ENCODE measurements around the gene GPR171. TPM values are rescaled to one million over a fixed set of nuclear protein-coding genes. Genes with fewer than 3 reads are reported as not detected.
"Not testable (repeated sequence)": the region's sequence is repeated elsewhere in the genome, so short reads cannot be mapped to it uniquely, and the experiment has no call there.

Gene GPR171
- total RNA-seq, 2 experiments from 2014 or later, result 84.9 to 111 TPM

- ChIA-PET CTCF (interaction anchor here (0.8 to 1.2 kb wide), 3 partner anchors 10 to 33 kb away, joined by 3 to 4 read pairs (median 3); no protein-coding TSS in a partner anchor), POLR2A (no interaction called here)
- intact Hi-C loops (cut with DNase I, micrococcal nuclease), result no loop called here
- no peak overlapping the region for H3K27ac Mint-ChIP-seq
- DNase-seq, result no peak
- no peaks in the 10 kb centered on the region for H3K36me3 Mint-ChIP-seq (ENCODE audit: low read depth)
- no peak overlapping the region for H3K4me3 Mint-ChIP-seq
- no peak for ATAC-seq
- H3K9me3 Mint-ChIP-seq (ENCODE audit: low read depth), result no peaks in the 10 kb centered on the region
- H3K4me1 Mint-ChIP-seq, result peaks cover 15% of the 10 kb centered on the region
- no peaks in the 10 kb centered on the region for H3K27me3 Mint-ChIP-seq
Measured at GRCh38 chr3:151178208-151178845, 24.7 kb downstream of the GPR171 start.

GRCh38 chr3:151175952-151176351, 27.1 kb downstream of the GPR171 start:
- peaks cover 22% of the 10 kb centered on the region for H3K4me1 Mint-ChIP-seq
- ChIA-PET CTCF (no interaction called here), POLR2A (no interaction called here)
- H3K4me3 Mint-ChIP-seq, result no peak overlapping the region
- H3K36me3 Mint-ChIP-seq (ENCODE audit: low read depth), result no peaks in the 10 kb centered on the region
- H3K9me3 Mint-ChIP-seq (ENCODE audit: low read depth), result no peaks in the 10 kb centered on the region
- no peak overlapping the region for H3K27ac Mint-ChIP-seq
- H3K27me3 Mint-ChIP-seq, result no peaks in the 10 kb centered on the region
- DNase-seq, result no peak
- intact Hi-C loops (cut with DNase I, micrococcal nuclease), result no loop called here
- ATAC-seq, result no peak

GRCh38 chr3:151174351-151174750, 28.7 kb downstream of the GPR171 start:
- Mint-ChIP-seq H3K27ac (no peak overlapping the region), H3K9me3 (ENCODE audit: low read depth) (no peaks in the 10 kb centered on the region), H3K4me3 (no peak overlapping the region), H3K4me1 (peaks cover 34% of the 10 kb centered on the region), H3K36me3 (ENCODE audit: low read depth) (no peaks in the 10 kb centered on the region), H3K27me3 (no peaks in the 10 kb centered on the region)
- DNase-seq, result no peak
- intact Hi-C loops (cut with DNase I, micrococcal nuclease), result no loop called here
- ATAC-seq, result no peak
- CTCF ChIA-PET, result interaction anchor here (0.8 to 1.4 kb wide), 2 partner anchors 51 to 56 kb away, joined by 3 to 6 read pairs; no protein-coding TSS in a partner anchor
- POLR2A ChIA-PET, result interaction anchor here (0.6 kb wide), 1 partner anchor 29 kb away, joined by 14 read pairs; the partner anchor contains the start of gene GPR171

GRCh38 chr3:151171145-151171757, 31.8 kb downstream of the GPR171 start:
- intact Hi-C loops (cut with DNase I, micrococcal nuclease), result loop anchor here (1.0 to 2.0 kb wide), 2 partner anchors 16 to 28 kb away; no protein-coding TSS in a partner anchor
- peak; percentile 64 for DNase-seq
- H3K27me3 Mint-ChIP-seq, result no peaks in the 10 kb centered on the region
- H3K27ac Mint-ChIP-seq, result peak overlapping the region; percentile 76
- H3K9me3 Mint-ChIP-seq (ENCODE audit: low read depth), result no peaks in the 10 kb centered on the region
- peak; percentile 82 for ATAC-seq
- peaks cover 44% of the 10 kb centered on the region for H3K4me1 Mint-ChIP-seq
- ChIA-PET CTCF (interaction anchor here (0.6 to 6.6 kb wide), 8 partner anchors 15 to 115 kb away, joined by 3 to 103 read pairs (median 4); partner anchors contain the start of gene P2RY14), POLR2A (interaction anchor here (0.6 to 1.0 kb wide), 2 partner anchors 20 to 133 kb away, joined by 3 read pairs; no protein-coding TSS in a partner anchor)
- H3K4me3 Mint-ChIP-seq, result peak overlapping the region; percentile 19
- H3K36me3 Mint-ChIP-seq (ENCODE audit: low read depth), result no peaks in the 10 kb centered on the region

GRCh38 chr3:151169948-151170679, 32.9 kb downstream of the GPR171 start:
- ATAC-seq, result peak; percentile 29
- ChIA-PET POLR2A (interaction anchor here (0.6 kb wide), 1 partner anchor 36 kb away, joined by 3 read pairs; no protein-coding TSS in a partner anchor), CTCF (interaction anchor here (0.7 to 6.6 kb wide), 7 partner anchors 48 to 156 kb away, joined by 3 to 103 read pairs (median 20); partner anchors contain the start of gene P2RY14)
- not testable (repeated sequence) for H3K27me3 Mint-ChIP-seq; H3K9me3 Mint-ChIP-seq (ENCODE audit: low read depth); H3K36me3 Mint-ChIP-seq (ENCODE audit: low read depth); H3K4me3 Mint-ChIP-seq
- peak; percentile 70 for DNase-seq
- Mint-ChIP-seq H3K4me1 (peaks cover 44% of the 10 kb centered on the region), H3K27ac (peak overlapping the region; percentile 76)
- intact Hi-C loops (cut with DNase I, micrococcal nuclease), result loop anchor here (2.0 to 10.0 kb wide), 7 partner anchors 17 to 745 kb away; partner anchors contain the start of genes GPR171 (in 1 of the 2), IGSF10 (in 1 of the 2) and P2RY13 (in 1 of the 2)

GRCh38 chr3:151169262-151169947, 33.6 kb downstream of the GPR171 start:
- POLR2A ChIA-PET, result no interaction called here
- intact Hi-C loops (cut with DNase I, micrococcal nuclease), result loop anchor here (2.0 to 10.0 kb wide), 6 partner anchors 33 to 745 kb away; partner anchors contain the start of genes GPR171 (in 1 of the 2), IGSF10 (in 1 of the 2) and P2RY13 (in 1 of the 2)
- DNase-seq (no peak), ATAC-seq (no peak)
- Mint-ChIP-seq H3K4me3 (no peak overlapping the region), H3K27ac (peak overlapping the region; percentile 70), H3K36me3 (ENCODE audit: low read depth) (no peaks in the 10 kb centered on the region), H3K4me1 (peaks cover 44% of the 10 kb centered on the region), H3K9me3 (ENCODE audit: low read depth) (no peaks in the 10 kb centered on the region), H3K27me3 (no peaks in the 10 kb centered on the region)
- CTCF ChIA-PET, result interaction anchor here (0.6 to 6.6 kb wide), 15 partner anchors 10 to 1518 kb away, joined by 3 to 103 read pairs (median 9); partner anchors contain the start of genes GPR171 and P2RY14

- H3K27ac Mint-ChIP-seq, result no peak overlapping the region
- peaks cover 44% of the 10 kb centered on the region for H3K4me1 Mint-ChIP-seq
- CTCF ChIA-PET, result interaction anchor here (0.6 to 6.6 kb wide), 53 partner anchors 9 to 1519 kb away, joined by 3 to 103 read pairs (median 4); partner anchors contain the start of genes GPR171, GPR87 and P2RY14
- intact Hi-C loops (cut with DNase I, micrococcal nuclease), result loop anchor here (1.0 to 10.0 kb wide), 11 partner anchors 34 to 746 kb away; partner anchors contain the start of genes GPR171 (in 2 of the 2), IGSF10 (in 1 of the 2) and P2RY13 (in 1 of the 2)
- H3K27me3 Mint-ChIP-seq, result no peaks in the 10 kb centered on the region
- POLR2A ChIA-PET, result interaction anchor here (0.6 to 0.7 kb wide), 2 partner anchors 136 to 314 kb away, joined by 4 read pairs; no protein-coding TSS in a partner anchor
- H3K9me3 Mint-ChIP-seq (ENCODE audit: low read depth), result no peaks in the 10 kb centered on the region
- no peaks in the 10 kb centered on the region for H3K36me3 Mint-ChIP-seq (ENCODE audit: low read depth)
- peak; percentile 64 for ATAC-seq
- DNase-seq, result peak; percentile 92
- no peak overlapping the region for H3K4me3 Mint-ChIP-seq
Measured at GRCh38 chr3:151168269-151169094, 34.5 kb downstream of the GPR171 start.

- POLR2A ChIA-PET, result no interaction called here
- H3K36me3 Mint-ChIP-seq (ENCODE audit: low read depth), result no peaks in the 10 kb centered on the region
- no peaks in the 10 kb centered on the region for H3K27me3 Mint-ChIP-seq
- ATAC-seq (no peak), DNase-seq (no peak)
- no peak overlapping the region for H3K4me3 Mint-ChIP-seq
- peaks cover 27% of the 10 kb centered on the region for H3K4me1 Mint-ChIP-seq
- no peaks in the 10 kb centered on the region for H3K9me3 Mint-ChIP-seq (ENCODE audit: low read depth)
- intact Hi-C loops (cut with DNase I, micrococcal nuclease), result loop anchor here (5.0 to 10.0 kb wide), 3 partner anchors 299 to 749 kb away; partner anchors contain the start of gene IGSF10 (in 1 of the 2)
- CTCF ChIA-PET, result interaction anchor here (0.9 to 5.7 kb wide), 4 partner anchors 19 to 120 kb away, joined by 3 to 62 read pairs (median 20); no protein-coding TSS in a partner anchor
- H3K27ac Mint-ChIP-seq, result no peak overlapping the region
Measured at GRCh38 chr3:151166161-151166560, 36.9 kb downstream of the GPR171 start.

- intact Hi-C loops (cut with DNase I, micrococcal nuclease), result loop anchor here (5.0 to 10.0 kb wide), 3 partner anchors 300 to 750 kb away; partner anchors contain the start of gene IGSF10 (in 1 of the 2)
- H3K27ac Mint-ChIP-seq, result no peak overlapping the region
- no peaks in the 10 kb centered on the region for H3K36me3 Mint-ChIP-seq (ENCODE audit: low read depth)
- peaks cover 17% of the 10 kb centered on the region for H3K4me1 Mint-ChIP-seq
- CTCF ChIA-PET, result interaction anchor here (0.7 kb wide), 1 partner anchor 117 kb away, joined by 3 read pairs; no protein-coding TSS in a partner anchor
- DNase-seq (no peak), ATAC-seq (no peak)
- no peak overlapping the region for H3K4me3 Mint-ChIP-seq
- peaks cover 2% of the 10 kb centered on the region for H3K27me3 Mint-ChIP-seq
- no peaks in the 10 kb centered on the region for H3K9me3 Mint-ChIP-seq (ENCODE audit: low read depth)
- POLR2A ChIA-PET, result no interaction called here
Measured at GRCh38 chr3:151165226-151165625, 37.8 kb downstream of the GPR171 start.

Data from activated CD4-positive, alpha-beta T cell treated with anti-CD3 and anti-CD28 coated beads for 36 hours (primary cell).